CD4-positive, alpha-beta T cell (primary cell): ENCODE results near the gene GAPDH. TPM values are rescaled to one million over a fixed set of nuclear protein-coding genes. Genes with fewer than 3 reads are reported as not detected.
A peak's percentile ranks its signal among the peaks of the same experiment; 100 is the strongest.
"Not testable (repeated sequence)": the region's sequence is repeated elsewhere in the genome, so short reads cannot be mapped to it uniquely, and the experiment has no call there.

Experiments
- ATAC-seq: fragments of 200-7000 bp; cut with Tn5 transposase; one replicate; pipeline ENCODE4 v1.10.0; 2022; ENCODE audit warnings: mild to moderate bottlenecking; ENCODE audit not compliant: poor library complexity
- CTCF ChIA-PET: fragments of 350-600 bp; sonication (Branson Sonifier 250); formaldehyde crosslinking; loops from one replicate; lab custom pipeline; 2021; ENCODE audit warnings: antibody characterized with exemption, inconsistent platforms; lab: Charles Lee
- POLR2A ChIA-PET: fragments of 350-600 bp; sonication (Branson Sonifier 250); formaldehyde crosslinking; loops from one replicate; lab custom pipeline; 2021; ENCODE audit warnings: antibody characterized with exemption, inconsistent platforms; lab: Charles Lee
- DNase-seq, 14 experiments: peaks; one replicate each; pipeline ENCODE4 v3.0.0-alpha.2; 2013 to 2020; ENCODE audit warnings: mixed read lengths in 2 of 14
- H3K27ac ChIP-seq, 2 donors: one replicate each; pipeline versions ENCODE4 v1.5.1 to v1.7.0; 2013; ENCODE audit warnings: low read length in 2 of 2, low read depth in 1 of 2, mild to moderate bottlenecking in 1 of 2
- H3K27me3 ChIP-seq, 2 experiments: 1 replicate in 1 of 2; 2 replicates in 1 of 2; pipeline versions ENCODE4 v1.6.1 to v1.7.0; 2013; ENCODE audit warnings: low read length in 2 of 2, control low read depth in 1 of 2, mild to moderate bottlenecking in 1 of 2, moderate library complexity in 1 of 2; ENCODE audit not compliant: insufficient read depth in 2 of 2, control insufficient read depth in 1 of 2
- H3K36me3 ChIP-seq: one replicate; pipeline ENCODE4 v1.6.1; 2013; ENCODE audit warnings: low read length, control low read depth; ENCODE audit not compliant: insufficient read depth
- H3K4me1 ChIP-seq: one replicate; pipeline ENCODE4 v1.6.1; 2013; ENCODE audit warnings: low read length, control low read depth; ENCODE audit not compliant: insufficient read depth
- H3K4me3 ChIP-seq: one replicate; pipeline ENCODE4 v1.5.1; 2013; ENCODE audit warnings: mild to moderate bottlenecking, low read length, moderate library complexity
- H3K9me3 ChIP-seq, 2 experiments: 1 replicate in 1 of 2; 2 replicates in 1 of 2; pipeline versions ENCODE4 v1.6.1 to v1.7.0; 2013; ENCODE audit warnings: low read length in 2 of 2, mild to moderate bottlenecking in 2 of 2, control low read depth in 1 of 2, moderate library complexity in 1 of 2; ENCODE audit not compliant: control insufficient read depth in 1 of 2, insufficient read depth in 1 of 2
- H3K27ac Mint-ChIP-seq: one replicate; pipeline ENCODE4 v1.8.0; 2020; ENCODE audit warnings: mixed read lengths
- H3K27me3 Mint-ChIP-seq: one replicate; pipeline ENCODE4 v1.8.0; 2021; ENCODE audit warnings: mixed read lengths
- H3K36me3 Mint-ChIP-seq: one replicate; pipeline ENCODE4 v1.8.0; 2021; ENCODE audit warnings: low read depth, mixed read lengths
- H3K4me1 Mint-ChIP-seq: one replicate; pipeline ENCODE4 v1.8.0; 2021; ENCODE audit warnings: low read depth, mixed read lengths
- H3K4me3 Mint-ChIP-seq: one replicate; pipeline ENCODE4 v1.8.0; 2020; ENCODE audit warnings: mild to moderate bottlenecking, mixed read lengths
- H3K9me3 Mint-ChIP-seq: one replicate; pipeline ENCODE4 v1.8.0; 2020; ENCODE audit warnings: mixed read lengths
- intact Hi-C, 2 experiments: fragments of 100-400 bp; cut with DNase I in 1 of 2; cut with micrococcal nuclease in 1 of 2; formaldehyde crosslinking; loops; one replicate each; pipeline versions ENCODE4 v1.15.1 to v1.9.0; 2023 to 2025; cut with DNase I, micrococcal nuclease
- total RNA-seq, 174 experiments: library from RNA in 2 of 174; stranded (reverse) in 2 of 174; gene quantifications; one replicate each; pipeline ENCODE4 v1.2.3 and lab custom pipeline; 2021 to 2026
- TF ChIP-seq, protein P1 (sequence below): fragments of 200-600 bp; IDR thresholded peaks from one replicate; pipeline ENCODE4 v1.8.0; 2022; ENCODE audit warnings: antibody characterized with exemption, mild to moderate bottlenecking

The GAPDH gene
- total RNA-seq, 2 experiments from 2014 or later, result 498 to 508 TPM

DNA sequence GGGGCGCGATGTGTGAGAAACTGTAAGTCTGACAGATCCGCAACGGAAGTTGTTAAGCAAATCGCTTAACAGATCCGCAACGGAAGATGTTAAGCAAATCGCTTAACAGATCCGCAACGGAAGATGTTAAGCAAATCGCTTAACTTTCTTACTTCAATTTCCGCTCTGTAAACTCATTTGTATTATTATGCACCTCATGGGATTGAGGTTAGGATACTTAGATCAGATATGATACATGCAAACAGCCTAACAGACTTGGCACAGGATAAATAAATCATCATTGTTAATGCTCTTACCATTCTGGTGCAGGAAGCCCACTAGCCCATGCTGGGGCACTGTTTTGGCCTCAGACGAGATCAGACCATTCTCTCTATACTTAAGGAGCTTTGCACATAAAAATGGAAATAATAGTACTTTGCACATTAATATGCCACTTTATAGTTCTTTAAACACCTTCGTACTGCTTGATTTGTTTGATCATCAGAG, 40.0 kb upstream of the GAPDH start:
- H3K27ac ChIP-seq, result peak overlapping the region; percentile 48 to 89
- H3K9me3 ChIP-seq, result no peaks in the 10 kb centered on the region
- Mint-ChIP-seq H3K4me1 (peaks cover 48% of the 10 kb centered on the region), H3K4me3 (peak overlapping the region; percentile 93), H3K27ac (peak overlapping the region; percentile 91), H3K9me3 (no peaks in the 10 kb centered on the region), H3K36me3 (peaks cover 51% of the 10 kb centered on the region), H3K27me3 (no peaks in the 10 kb centered on the region)
- H3K36me3 ChIP-seq, result peaks cover 35% of the 10 kb centered on the region
- intact Hi-C loops, result loop anchor here (1.0 to 5.0 kb wide), 2 partner anchors 40 to 168 kb away; partner anchors contain the start of genes GAPDH (in 1 of the 2) and ING4 (in 1 of the 2)
- peak overlapping the region; percentile 96 for H3K4me3 ChIP-seq
- ChIA-PET POLR2A (interaction anchor here (0.9 to 2.4 kb wide), 4 partner anchors 24 to 43 kb away, joined by 3 to 18 read pairs (median 6); partner anchors contain the start of genes TAPBPL and VAMP1), CTCF (interaction anchor here (0.7 to 2.4 kb wide), 4 partner anchors 24 to 64 kb away, joined by 3 to 28 read pairs (median 4); no protein-coding TSS in a partner anchor)
- no peaks in the 10 kb centered on the region for H3K27me3 ChIP-seq
- ATAC-seq (no peak), DNase-seq (peak in 2 of 14 experiments; percentile 10 to 84)
- TF ChIP-seq, protein P1, sequence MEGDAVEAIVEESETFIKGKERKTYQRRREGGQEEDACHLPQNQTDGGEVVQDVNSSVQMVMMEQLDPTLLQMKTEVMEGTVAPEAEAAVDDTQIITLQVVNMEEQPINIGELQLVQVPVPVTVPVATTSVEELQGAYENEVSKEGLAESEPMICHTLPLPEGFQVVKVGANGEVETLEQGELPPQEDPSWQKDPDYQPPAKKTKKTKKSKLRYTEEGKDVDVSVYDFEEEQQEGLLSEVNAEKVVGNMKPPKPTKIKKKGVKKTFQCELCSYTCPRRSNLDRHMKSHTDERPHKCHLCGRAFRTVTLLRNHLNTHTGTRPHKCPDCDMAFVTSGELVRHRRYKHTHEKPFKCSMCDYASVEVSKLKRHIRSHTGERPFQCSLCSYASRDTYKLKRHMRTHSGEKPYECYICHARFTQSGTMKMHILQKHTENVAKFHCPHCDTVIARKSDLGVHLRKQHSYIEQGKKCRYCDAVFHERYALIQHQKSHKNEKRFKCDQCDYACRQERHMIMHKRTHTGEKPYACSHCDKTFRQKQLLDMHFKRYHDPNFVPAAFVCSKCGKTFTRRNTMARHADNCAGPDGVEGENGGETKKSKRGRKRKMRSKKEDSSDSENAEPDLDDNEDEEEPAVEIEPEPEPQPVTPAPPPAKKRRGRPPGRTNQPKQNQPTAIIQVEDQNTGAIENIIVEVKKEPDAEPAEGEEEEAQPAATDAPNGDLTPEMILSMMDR, result no peak
- H3K4me1 ChIP-seq, result peaks cover 34% of the 10 kb centered on the region

DNA sequence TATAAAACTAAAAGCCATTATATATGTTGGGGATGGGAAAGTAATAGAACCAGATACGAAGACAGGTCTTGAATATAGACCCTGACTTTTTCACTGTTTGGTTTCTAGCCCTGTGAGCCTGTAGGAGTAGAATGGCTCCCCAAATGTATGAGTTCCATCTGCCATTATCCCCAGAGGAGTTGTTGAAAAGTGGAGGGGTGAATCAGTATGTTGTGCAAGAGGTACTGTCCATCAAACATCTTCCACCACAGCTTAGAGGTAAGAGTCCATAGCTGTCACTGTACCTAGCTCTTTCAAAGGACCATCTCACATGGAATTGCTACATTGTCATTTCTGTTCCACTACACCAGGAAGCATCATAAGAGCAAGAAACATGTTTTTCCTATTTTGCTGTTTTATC, 39.3 kb upstream of the GAPDH start:
- no peak for ATAC-seq
- H3K27ac Mint-ChIP-seq, result peak overlapping the region; percentile 91
- Histone ChIP-seq H3K4me1 (peaks cover 34% of the 10 kb centered on the region), H3K4me3 (peak overlapping the region; percentile 96), H3K36me3 (peaks cover 40% of the 10 kb centered on the region), H3K27me3 (no peaks in the 10 kb centered on the region), H3K27ac (peak overlapping the region; percentile 48 to 89), H3K9me3 (no peaks in the 10 kb centered on the region)
- peaks cover 48% of the 10 kb centered on the region for H3K4me1 Mint-ChIP-seq
- ChIA-PET POLR2A (interaction anchor here (0.9 to 2.4 kb wide), 4 partner anchors 25 to 43 kb away, joined by 3 to 18 read pairs (median 6); partner anchors contain the start of genes TAPBPL and VAMP1), CTCF (interaction anchor here (0.7 to 2.4 kb wide), 4 partner anchors 25 to 63 kb away, joined by 3 to 28 read pairs (median 4); no protein-coding TSS in a partner anchor)
- H3K27me3 Mint-ChIP-seq, result no peaks in the 10 kb centered on the region
- intact Hi-C loops, result loop anchor here (1.0 to 5.0 kb wide), 2 partner anchors 39 to 167 kb away; partner anchors contain the start of genes GAPDH (in 1 of the 2) and ING4 (in 1 of the 2)
- DNase-seq, result no peak
- no peaks in the 10 kb centered on the region for H3K9me3 Mint-ChIP-seq
- peak overlapping the region; percentile 93 for H3K4me3 Mint-ChIP-seq
- H3K36me3 Mint-ChIP-seq, result peaks cover 51% of the 10 kb centered on the region
- TF ChIP-seq, protein P1, result no peak

DNA sequence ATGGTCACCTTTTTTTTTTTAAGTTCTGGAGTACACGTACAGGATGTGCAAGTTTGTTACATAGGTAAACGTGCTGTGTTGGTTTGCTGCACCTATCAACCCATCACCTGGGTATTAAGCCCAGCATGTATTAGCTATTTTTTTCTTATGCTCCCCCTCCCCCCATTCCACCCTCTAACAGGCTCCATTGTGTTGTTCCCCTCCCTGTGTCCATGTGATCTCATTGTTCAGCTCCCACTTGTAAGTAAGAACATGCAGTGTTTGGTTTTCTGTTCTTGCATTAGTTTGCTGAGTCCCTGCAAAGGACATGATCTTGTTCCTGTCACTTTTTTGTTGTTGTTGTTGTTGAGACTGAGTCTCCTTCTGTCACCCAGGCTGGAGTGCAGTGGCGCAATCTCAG, 37.0 kb upstream of the GAPDH start:
- Histone ChIP-seq H3K36me3 (peaks cover 28% of the 10 kb centered on the region), H3K4me1 (peaks cover 31% of the 10 kb centered on the region)
- H3K27me3 Mint-ChIP-seq, intact Hi-C loops, DNase-seq, H3K9me3 Mint-ChIP-seq, H3K27me3 ChIP-seq, H3K9me3 ChIP-seq, H3K4me3 ChIP-seq, ATAC-seq, CTCF ChIA-PET, H3K27ac ChIP-seq: not testable (repeated sequence)
- Mint-ChIP-seq H3K36me3 (peaks cover 43% of the 10 kb centered on the region), H3K4me3 (peak overlapping the region; percentile 32), H3K27ac (peak overlapping the region; percentile 23), H3K4me1 (peaks cover 42% of the 10 kb centered on the region)
- POLR2A ChIA-PET, result interaction anchor here (1.0 kb wide), 1 partner anchor 11 kb away, joined by 5 read pairs; no protein-coding TSS in a partner anchor
